NCI-H748 (cell line): Measurements from ENCODE around the gene ST8SIA3.
"Not testable (repeated sequence)": the region's sequence is repeated elsewhere in the genome, so short reads cannot be mapped to it uniquely, and the experiment has no call there.

Source experiments
- DNase-seq: peaks from one replicate; lab custom pipeline; 2025; ENCODE audit not compliant: unreplicated experiment; lab: John Stamatoyannopoulos, UW

ST8SIA3 gene

GRCh38 chr18:57362714-57363113 lies 10.4 kb downstream of the ST8SIA3 start:
- DNase-seq = no peak

- DNase-seq = no peak
These were observed 12.1 kb downstream of the ST8SIA3 start for GRCh38 chr18:57364460-57364859.

GRCh38 chr18:57366528-57367081 lies 14.2 kb downstream of the ST8SIA3 start:
- DNase-seq = no peak

- no peak for DNase-seq
These were observed 20.1 kb downstream of the ST8SIA3 start for GRCh38 chr18:57372444-57372843.

- no peak for DNase-seq
These were observed 20.7 kb downstream of the ST8SIA3 start for GRCh38 chr18:57373017-57373416.

GRCh38 chr18:57376503-57376902 lies 24.1 kb downstream of the ST8SIA3 start:
- DNase-seq = no peak

- no peak for DNase-seq
These were observed 36.9 kb downstream of the ST8SIA3 start for GRCh38 chr18:57389271-57389670.

GRCh38 chr18:57390044-57390443 lies 37.7 kb downstream of the ST8SIA3 start:
- no peak for DNase-seq

GRCh38 chr18:57394749-57395148 lies 42.4 kb downstream of the ST8SIA3 start:
- not testable (repeated sequence) for DNase-seq

GRCh38 chr18:57396831-57397230 lies 44.5 kb downstream of the ST8SIA3 start:
- not testable (repeated sequence) for DNase-seq

- no peak for DNase-seq
These were observed 45.2 kb downstream of the ST8SIA3 start for GRCh38 chr18:57397440-57398132.

- DNase-seq = peak; percentile 16
These were observed 52.0 kb downstream of the ST8SIA3 start for GRCh38 chr18:57404345-57404744.

- no peak for DNase-seq
These were observed 57.3 kb downstream of the ST8SIA3 start for GRCh38 chr18:57409650-57410049.

- DNase-seq = no peak
These were observed 58.4 kb downstream of the ST8SIA3 start for GRCh38 chr18:57410749-57411148.

GRCh38 chr18:57416542-57416941 lies 64.2 kb downstream of the ST8SIA3 start:
- DNase-seq = no peak
